GM18508 (cell line): ENCODE results near the gene MGMT.

Experiments used
- ATAC-seq: cut with Tn5 transposase; IDR thresholded peaks from one replicate; pipeline ENCODE4 v1.9.1; 2021; ENCODE audit warnings: moderate number of reproducible peaks; ENCODE audit not compliant: insufficient read depth, unreplicated experiment

The MGMT gene

DNA sequence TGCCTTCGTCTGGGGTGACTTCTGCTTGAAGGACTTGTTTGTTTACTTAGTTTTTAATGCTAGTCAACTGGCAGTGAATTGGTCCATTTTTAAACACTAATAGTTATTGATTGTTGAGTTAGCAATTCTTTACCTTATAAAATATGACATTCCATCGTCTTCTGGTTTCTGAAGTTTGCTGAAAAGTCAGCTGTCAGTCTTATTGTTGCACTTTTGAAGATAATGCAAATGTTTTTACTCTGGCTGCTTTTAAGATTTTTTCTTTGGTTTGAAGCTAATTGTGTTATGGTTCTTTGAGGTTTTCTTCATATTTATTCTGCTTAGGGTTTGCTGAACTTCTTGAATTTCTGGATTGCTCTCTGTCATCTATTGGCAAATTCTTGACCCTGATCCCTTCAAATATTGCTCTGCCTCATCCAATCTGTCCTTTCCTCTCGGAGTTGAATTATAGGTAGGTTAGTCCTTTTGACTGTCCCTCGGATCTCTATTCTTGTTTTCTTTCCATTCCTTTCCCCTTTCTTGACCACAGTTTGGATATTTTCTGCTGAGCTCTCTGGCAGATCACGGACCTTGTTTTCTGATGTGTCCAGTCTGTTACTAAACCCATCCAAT, 24.2 kb downstream of the MGMT start:
- no peak for ATAC-seq

DNA sequence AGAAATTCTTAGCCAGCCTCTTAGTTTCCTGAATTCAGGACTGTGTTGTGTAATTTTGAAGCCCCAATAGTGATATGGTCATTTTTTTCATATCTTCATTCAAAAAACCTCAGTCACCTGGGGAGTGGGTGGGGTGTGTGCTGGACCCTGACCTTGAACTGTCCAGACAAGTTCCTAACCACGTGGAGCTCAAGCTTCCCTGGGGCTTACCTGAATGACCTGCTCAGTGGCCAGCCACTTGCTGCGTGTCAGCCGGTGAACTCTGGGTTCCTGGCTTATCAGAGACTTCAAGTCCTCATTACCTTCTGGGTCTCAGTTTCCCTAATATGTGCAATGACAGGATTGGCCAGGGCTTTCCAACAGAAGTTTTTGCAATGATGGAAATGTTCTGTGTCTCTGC, 27.1 kb downstream of the MGMT start:
- ATAC-seq: no peak

DNA sequence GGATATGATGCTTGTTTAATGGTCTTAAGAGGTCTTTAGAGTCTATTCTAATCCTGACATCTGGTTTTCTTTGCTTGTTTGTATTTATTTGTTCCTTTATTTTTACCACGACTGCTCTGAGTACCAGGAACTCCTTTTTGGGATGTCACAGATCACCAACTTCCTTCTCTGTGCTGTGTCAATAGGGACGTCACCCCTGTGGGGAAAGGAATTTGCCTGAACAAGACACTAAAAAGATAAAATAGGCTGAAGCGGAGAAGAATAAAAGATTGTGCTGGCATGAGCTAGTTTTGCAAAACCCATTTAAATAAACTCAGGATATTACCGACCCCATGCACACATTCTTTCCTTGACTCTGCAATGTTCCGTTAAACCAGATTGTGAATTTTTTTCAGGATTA, 27.7 kb downstream of the MGMT start:
- no peak for ATAC-seq

DNA sequence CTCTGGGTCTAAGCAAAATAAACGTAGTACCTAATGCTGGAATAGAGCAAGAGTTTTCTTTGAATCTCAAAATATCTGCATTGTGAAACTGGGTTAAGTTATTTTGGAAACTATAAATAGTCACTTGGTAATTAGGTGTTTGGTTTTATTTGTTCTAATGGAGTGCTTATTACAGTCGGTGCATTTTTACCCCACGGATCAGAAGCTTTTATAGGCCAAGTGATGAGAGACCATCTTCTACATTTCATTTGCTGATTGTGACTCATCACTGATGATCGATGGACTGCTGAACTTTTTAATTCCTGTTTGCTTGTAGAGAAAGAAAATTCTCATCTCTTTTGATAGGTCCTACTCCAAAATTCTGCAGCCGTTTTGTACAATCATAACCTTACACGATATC, 28.2 kb downstream of the MGMT start:
- no peak for ATAC-seq

DNA sequence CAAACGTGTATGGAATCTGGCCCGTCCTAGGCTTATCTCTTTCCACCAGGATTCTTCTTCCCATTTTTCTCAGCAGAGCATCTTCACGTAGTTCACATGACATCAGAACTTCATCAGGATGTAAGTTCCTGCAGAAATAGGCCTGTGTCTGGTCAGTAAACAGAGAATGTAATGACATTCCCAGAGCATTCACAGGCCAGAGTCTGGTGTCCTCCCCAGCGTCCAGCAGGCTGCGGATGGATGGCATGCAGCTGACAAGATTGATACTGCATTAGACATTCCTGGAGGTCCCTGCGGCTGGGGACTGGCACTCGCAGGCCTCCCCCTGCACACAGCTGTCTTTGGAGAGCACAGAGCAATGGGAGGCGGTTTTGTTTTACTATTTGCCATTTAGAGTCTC, 28.7 kb downstream of the MGMT start:
- no peak for ATAC-seq

DNA sequence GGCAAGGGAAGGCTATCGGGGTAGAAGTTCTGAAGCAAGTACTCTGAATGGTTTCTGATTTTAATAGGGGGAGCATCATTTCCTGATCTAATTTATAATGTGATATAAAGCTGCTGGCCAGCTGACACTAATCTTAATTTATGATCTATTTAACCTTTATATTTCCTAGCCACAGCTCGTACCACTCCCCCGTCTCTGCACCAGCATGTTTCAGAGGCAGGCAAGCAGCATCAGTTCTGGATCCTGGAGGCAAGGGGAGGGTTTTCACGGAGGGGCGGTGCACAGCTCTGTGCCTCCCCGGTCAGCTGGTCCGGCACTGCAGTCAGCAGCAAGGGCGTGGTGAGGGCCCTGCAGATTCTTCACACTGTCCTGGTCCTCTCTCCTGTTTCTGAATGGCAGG, 30.0 kb downstream of the MGMT start:
- no peak for ATAC-seq

DNA sequence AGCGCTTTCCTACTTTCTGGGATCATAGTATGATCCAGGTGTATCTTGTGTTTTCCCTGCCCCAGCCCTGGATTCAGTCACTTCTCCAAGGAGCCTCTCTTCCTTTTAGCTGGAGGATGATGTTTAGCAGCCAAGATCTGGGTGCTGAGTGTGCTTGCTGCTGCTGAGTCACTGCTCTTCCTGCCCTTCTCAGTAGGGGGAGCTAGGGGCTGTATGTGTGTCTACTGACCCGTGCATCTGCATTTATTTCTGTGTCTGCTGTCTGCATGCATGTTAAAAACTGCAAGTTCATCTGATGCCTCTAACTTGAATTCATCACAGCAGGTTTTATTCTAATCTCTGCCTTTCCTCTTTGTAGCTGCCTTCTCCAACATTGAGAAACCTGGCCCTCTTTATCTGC, 31.6 kb downstream of the MGMT start:
- no peak for ATAC-seq

DNA sequence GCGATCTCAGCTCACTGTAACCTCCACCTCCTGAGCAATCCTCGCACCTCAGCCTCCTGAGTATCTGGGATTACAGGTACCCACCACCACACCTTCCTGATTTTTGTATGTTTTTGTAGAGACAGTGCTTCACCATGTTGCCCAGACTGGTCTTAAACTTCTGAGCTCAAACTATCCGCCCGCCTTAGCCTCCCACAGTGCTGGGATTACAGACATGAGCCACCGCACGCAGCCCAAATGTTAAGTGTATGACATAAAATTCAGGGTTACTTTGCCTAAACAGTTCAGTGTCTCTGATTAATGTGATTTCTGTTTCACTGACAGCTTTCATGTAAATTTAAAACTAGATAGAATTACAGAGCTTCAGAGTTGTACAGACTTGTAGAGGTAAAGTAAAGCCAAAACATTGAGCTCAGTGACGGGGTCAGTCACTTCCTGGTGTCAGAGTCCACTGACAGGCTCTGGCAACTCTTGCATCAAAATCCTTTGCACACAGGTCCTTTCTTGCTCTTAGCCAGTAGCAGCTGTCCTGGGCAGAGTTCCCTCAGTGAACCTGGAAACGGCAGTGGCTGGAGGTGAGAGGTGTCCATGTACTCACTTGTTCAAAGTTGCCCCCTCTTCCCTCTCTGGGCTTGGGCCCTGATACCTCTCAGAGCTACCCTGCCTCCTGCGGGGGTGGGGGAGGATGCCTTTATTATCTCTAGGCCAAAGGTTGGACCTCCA, 33.7 kb downstream of the MGMT start:
- no peak for ATAC-seq

DNA sequence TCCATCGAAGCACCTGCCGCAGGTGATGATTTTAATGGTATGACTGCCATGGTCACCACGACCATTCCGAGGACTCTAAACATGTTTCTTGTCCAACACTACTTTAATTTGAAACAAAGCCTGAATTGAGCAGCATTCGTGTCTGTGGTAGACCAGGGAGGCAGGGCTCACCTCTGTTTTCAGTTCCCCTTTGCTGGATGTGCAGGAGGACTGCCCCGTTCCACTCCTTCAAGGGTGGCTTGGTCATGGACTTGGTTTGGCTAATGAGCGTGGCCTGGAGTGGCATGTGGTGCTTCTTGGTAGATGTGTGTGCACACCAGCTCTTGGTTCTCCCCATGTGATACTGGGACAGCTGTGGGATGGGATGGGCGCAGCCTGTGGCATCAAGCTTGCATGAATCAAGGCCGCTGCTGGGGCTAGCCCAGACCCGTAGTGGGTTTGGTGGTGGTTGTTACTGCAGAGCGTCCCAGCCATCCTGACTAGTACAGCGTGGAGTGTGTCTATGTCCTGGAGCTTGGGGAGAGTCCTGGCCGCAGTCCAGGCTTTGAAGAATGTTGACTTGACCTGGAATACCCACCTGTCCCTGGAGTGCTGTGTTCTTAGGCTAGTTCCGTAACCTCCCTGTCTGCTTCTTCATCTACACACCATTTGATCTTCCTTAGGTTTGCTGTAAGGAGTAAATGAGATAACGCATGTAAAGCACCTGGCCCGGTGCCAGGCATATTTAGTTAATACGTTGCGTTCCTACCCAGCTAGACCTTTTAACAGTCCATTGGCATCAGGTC, 34.8 kb downstream of the MGMT start:
- ATAC-seq: no peak

DNA sequence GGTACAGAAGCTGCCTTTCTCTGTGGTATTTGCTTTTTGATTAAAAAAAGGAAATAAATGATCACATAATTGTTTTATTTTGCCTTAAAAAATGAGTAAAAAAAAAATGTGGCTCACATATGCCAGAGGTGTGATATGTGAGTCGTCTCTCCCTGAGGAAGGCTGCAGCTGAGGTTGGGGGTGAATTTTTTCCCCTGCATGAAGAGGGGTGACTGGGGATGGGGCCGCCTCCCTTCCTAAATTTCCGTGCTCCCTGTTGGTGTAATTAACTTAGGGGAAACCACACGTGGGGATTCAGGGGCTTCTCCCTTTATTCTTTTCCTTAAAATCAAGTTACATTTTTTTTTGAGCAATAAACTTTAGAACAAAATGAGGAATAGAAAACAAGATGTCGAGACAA, 35.4 kb downstream of the MGMT start:
- no peak for ATAC-seq

DNA sequence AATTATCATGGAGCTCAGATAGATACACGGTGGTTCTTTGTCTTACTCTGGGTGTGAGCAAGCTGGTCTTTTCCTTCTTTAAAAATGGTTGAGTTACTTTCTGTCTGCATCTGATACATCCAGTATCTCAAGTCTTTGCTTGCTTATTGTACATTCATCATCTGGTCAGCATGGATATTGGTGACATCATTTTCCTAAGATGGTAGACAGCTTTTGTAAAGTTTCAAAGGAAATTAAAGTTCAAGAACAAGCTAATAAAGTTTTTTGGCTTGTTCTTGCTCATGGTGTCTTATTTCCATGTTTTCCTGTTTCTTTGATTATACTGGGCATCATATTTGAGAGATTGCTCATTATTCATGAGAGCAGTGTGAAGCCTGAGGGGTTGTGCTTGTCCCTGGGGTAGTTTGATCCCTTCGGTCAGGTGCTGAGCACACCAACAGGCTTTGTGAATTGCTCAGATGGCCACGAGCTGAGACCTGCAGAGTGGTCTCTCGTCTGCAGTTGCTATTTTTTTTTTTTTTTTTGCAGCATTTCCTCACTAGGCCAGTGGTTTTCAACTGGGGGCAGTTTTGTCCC, 38.5 kb downstream of the MGMT start:
- no peak for ATAC-seq

DNA sequence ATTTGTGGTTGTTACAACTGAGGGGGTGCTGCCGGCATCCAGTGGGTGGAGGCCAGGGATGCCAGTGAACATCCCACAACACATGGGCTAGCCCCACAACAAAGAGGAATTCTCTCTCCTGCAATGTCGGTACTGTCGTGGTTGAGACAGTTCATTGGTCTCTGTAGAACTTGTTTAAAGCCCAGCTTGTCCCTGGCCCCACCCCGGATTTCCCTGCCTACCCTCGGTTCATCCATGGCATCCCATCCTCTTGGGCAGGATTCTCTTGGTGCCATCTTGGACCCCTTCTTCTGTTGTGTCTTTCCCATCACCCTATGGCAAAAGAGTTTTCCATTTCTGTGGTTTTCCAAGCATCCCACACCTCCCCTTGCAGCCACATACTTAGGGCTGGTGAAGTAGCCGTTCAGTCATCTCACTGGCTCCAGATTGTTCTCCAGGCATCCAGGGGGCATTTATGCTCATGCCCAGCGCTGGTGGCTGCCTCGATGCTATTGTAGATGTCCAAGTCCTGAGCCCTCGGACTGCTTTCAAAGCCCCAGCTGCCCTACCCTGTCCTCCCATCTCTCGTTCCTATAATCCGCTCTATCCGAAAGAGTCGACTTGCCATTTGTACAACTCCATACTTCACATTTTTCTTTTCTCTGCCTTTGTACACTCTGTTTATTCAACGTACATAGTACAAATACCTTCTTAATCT, 39.2 kb downstream of the MGMT start:
- no peak for ATAC-seq

DNA sequence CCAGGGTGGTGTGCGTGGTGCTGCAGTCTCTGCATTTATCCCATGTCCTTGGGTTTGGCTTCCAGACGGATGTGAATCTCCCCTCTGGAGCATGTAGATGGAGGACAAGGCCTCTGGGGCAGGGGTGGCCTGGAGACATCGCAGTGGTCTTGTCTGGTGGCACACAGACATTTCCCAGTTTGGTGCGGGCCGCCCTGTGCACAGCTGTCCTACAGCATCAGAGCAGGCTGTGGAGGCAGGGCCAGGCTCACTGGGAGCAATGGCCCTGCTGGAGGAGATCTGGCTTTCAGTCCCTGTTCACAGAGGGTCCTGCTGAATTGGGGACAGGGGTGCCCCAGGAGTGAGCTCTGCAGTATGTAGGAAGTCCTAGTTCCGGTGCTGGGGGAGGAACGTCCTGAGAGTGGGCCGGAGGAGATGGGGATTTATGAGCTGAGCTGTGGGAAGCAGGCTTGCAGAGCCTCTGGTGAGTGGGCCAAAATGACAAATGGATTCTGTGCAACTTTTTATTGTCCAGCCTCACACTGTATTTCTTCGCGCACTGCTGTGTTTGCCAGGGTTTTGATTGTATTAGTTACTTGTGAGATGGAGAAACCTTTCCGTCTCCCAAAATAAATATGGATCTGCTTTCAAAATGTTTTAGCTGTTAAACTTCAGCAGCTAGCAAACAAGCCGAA, 40.3 kb downstream of the MGMT start:
- ATAC-seq: no peak

DNA sequence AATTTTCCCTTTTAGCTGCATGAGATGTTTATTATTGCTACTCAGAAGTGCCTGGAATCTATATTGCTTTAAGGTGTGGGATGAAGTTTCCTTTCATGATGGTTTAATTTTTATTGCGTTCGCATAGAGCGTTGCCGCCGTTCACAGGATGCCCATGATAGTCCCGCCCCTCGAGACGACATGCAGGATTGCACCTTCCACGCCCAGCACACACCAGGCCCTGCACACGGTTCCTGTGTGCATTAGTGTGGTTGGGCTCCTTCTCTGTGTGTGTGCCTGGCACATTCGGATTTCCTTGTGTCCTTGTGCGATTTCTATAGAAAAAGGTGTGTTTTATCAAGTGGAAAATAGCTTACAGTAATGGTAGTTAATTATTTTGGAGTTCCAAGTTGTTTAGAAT, 42.1 kb downstream of the MGMT start:
- no peak for ATAC-seq

DNA sequence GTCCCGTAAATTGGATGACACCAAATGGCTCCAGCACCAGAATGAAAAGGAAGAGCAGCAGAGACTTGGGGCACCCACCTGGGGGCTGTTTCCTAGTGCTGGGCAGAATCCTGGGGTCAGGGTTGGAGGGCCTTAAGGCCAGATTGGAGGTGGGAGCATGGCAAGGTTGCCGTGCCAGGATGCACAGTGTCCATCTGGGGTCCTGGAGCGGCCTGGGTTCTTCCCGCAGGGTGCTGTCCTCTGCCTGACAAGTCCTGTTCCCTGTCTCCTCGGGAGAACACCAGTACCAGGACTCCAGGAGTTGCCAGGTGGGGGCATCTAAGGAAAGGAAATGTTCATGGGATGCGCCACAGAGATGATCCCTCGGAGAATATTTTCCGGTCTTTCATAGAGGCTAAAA, 42.8 kb downstream of the MGMT start:
- ATAC-seq: no peak

DNA sequence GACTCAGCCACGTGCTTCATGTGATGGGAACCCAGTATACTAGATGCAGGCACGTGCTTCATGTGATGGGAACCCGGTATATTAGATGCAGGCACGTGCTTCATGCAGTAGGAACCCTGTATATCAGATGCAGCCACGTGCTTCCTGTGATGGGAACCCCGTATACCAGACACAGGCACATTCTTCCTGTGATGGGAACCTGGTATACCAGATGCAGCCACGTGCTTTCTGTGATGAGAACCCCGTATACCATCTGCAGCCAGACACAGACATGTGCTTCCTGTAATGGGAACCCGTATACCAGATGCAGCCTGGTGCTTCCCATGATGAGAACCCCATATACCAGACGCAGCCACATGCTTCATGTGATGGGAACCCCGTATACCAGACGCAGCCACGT, 44.0 kb downstream of the MGMT start:
- no peak for ATAC-seq

DNA sequence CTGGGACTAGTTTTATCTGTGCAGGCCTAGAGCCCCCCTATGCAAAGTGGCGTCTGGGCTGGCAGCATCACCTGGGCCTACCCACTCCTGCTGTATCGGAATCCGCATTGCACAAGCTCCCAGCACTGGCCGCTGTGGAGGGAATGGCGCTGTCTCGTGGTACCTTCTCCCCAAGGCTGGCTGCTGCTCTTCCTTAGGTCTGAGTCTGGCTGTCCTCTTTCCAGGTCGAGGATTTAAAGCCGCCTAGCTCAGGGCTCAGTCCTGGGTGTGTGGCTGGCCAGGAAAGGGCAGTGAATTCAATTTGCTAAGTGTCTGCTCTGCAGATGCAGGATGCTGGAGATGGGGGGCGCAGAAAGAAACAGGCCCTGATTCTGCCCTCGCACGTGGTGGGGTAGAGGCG, 44.7 kb downstream of the MGMT start:
- ATAC-seq: no peak

DNA sequence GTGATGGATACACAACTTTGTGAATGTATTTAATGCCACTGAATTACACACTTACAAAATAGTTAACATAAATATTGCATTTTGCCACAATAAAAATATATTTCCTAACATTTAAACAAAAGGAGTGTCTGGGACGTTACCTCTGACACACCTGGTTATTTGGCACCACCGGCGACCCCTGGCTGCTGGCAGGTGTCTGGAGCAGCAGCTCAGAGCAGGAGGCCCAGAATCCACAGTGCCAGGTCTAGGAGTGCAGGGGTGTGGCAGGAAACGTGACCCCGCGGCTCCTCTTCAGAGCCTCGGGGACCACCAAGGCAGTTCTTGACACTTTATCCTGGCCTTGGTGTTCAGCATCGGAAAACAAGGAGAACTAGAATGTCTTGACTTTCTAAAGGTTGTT, 46.3 kb downstream of the MGMT start:
- ATAC-seq: no peak

DNA sequence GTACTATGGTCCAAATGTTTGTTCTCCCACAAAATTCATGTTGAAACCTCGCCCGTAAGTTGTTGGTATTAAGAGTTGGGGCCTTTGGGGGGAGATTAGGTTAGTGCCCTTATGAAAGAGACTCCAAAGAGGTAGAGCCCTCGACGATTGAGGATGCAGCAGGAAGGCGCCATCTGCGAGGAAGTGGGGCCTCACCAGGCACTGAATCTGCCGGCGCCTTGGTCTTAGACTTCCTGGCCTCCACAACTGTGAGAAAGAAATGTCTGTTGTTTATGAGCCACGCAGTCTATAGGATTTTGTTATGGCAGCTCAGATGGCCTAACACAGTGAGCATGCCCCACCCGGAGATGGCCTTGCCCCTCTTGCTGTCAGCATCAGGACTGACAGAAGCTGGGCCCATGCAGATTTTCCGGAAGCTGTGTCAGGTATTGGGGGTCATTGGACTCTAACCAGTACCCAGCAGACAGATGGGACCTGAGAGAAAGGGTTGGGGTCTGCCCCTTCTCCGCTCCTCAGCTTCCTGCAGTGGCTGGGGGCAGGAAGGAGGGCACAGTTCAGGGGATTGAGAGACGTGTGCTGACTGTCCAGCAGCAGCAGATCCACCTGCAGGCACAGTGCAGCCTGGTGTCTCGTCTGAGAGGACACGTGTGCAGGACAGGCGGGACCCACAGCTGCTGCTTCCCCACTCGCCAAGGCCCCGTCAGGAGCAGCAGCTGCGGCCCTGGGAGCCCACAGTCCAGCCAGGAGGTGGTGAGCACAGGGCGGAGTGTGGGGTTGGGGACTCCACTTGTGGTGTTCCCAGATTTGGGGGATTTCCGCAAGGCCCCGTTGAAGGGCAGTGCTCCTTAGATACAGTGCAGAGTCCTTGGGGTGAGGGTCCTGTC, 47.8 kb downstream of the MGMT start:
- ATAC-seq: no peak
